HG02981 (cell line): Measurements from ENCODE around the gene SSBP2.

ENCODE experiments used
- ATAC-seq: cut with Tn5 transposase; IDR thresholded peaks from one replicate; pipeline ENCODE4 v1.9.1; 2021; ENCODE audit warnings: mild to moderate bottlenecking, moderate library complexity; ENCODE audit not compliant: unreplicated experiment

SSBP2 gene

DNA sequence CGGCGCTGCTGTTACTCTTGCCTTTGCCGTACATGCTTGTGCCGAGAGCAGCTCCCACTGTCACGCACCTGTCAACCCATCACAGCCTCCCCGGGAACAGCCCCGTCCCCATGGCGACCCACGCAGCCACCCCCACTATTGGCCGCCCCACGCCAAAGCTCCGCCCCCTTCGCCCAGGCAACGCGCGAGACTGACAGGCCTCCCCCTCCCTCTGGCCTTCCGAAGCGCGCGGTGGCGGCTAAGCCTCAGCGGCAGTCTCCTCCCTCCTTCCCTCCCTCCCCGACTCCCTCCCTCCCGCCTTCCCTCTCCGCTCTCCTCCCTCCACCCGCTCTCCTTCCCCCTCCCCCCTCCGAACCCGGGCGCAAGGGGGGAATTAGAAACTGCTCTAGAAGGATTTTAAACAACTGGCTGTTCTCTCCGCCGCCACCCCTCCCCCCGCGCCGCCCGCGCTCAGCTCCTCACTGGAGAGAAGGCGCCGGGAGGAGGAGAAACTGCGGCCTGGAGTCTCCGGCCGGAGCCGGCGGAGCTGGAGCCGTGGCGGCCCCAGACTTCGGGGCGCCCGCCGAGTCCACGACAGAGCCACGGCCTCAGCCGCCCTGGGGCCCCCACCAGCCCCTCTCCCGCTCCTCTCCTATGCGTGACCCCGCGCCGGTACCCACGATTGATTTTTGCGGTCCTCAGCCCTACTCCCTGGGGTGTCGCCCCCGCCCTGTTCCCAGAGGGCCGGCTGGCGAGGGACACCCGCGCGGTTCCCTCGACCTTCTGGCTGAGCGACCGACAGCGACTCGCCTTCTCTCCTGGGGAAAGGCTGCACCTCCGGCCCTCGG, at the start of gene SSBP2:
Gene SSBP2, minus strand, starts transcription at position 89 of the 827 bp plus-strand sequence. Its CDS starts 55 bp downstream, at position 34.
- peak; percentile 77 for ATAC-seq

DNA sequence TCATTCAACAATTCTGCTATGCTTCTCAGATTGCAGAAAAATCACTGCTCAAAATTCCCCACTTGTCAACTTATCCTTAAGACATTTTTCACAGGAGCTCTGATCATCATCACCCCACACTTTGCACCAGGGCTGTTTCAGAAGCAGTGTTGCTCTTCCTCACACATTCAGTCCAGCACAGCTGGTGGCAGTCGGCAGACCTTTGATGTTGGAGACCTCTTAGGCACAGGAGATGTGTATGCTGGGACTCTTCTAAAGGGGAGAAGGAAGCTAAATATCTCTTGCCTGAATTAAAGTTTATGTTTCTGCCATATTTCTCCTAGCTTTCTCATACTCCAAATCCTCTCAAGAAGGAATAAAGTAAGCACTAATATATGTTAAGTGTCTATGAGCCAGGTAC, 44.8 kb upstream of the SSBP2 start:
- ATAC-seq = no peak

DNA sequence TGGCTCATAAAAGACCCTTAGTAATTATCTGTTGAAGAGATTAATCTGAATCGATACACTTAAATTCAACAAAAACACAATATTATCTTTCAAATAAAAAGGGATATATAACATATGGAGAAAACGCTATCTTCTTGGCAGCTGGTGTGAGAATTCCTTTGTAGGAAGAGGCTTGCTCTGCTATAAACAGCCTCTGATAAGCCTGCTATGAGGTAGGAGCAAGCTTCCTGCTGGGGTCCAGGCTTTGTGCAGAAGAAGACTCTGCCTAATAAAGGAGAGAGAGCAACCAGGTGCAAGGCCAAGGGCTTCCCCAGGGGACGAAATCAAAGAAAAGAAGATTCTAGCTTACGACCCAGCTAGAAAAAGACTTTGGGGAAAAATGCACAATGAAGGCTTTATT, 43.3 kb upstream of the SSBP2 start:
- no peak for ATAC-seq

DNA sequence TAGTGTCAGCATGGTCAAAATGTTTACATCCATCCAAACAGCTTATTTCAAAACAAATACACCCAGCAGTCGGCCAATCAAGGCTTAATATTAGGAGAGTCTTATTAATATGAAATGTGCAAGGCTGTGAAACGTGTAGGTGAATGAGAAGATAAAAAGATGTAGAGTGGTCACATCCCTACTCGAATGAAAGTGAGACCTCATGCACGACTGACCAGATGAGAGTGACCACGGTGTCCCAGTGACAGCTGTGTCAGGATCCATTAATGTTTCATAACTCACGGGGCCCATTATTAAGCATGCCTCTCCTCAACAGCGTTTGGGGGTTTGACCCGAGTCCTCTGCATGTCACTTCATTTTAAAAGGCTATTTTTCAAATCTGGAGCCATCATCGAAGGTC, 39.4 kb upstream of the SSBP2 start:
- ATAC-seq = no peak

DNA sequence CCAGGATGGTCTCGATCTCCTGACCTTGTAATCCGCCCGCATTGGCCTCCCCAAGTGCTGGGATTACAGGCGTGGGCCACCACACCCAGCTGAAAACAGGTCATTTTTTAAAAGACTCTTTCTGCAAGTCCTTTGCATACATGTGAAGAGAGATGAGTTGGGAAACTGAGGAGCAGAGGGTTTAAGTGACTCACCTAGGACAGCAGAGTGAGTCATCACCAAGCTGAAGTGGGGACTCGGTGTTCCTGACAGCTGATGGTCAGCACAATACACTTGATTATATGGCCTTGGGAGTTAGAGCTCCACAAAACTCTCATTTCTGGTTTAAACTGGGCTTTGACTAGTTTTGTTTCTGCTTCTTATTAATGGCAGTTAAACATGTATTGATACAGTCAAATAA, 38.1 kb upstream of the SSBP2 start:
- ATAC-seq = no peak

DNA sequence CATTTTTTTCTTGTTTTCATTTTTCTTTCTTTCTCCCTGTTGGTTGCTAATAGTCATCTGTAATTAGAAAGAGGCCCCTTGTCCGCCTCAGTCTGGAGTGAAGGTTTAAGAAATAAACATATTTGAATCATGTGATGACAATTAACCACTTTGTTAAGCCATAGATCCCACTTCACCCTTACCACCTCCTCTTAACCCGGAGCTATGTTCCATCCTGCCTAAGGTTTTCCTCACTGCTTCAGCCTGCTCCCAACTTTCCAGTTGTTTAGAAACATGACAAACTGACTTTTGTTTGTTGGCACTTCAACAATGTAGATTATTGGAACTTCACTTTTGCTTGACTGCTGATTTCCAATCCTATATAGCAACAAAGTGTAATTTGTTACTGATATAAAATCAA, 37.4 kb upstream of the SSBP2 start:
- ATAC-seq = no peak

DNA sequence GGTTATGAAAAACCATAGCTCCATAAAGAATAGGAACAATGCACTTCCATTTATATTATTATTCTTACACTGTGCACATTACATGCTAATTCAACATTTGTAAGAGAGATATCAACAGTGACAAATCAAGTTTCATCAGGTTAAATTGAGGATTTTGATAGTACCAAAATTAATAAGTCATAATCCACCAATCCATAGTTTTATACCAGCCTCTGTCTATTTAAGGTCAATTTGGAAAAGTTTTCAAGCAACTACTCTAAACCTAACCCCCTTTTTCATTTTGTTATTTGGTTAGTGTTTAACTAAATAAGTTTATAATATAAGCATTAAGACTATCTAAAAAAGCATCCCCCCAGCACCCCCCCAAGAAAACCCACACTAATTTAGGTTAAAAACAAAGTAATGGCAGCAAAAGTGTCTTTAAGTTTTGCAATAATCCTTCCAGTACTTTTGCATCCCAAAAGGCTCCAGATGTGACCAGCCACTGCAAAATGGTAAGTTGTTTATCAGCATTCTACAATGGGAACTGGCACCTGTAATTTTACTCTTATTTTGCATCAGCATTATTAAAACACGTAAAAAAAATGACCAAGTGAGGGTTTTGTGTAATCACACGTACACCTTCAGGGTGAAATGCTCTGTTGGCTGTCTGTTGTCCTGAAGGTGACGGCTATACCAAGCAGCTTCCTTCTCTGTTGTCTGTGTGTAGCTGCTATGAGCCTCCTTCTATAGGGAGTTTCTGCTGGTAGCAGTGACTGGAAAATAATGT, 36.8 kb upstream of the SSBP2 start:
- no peak for ATAC-seq

DNA sequence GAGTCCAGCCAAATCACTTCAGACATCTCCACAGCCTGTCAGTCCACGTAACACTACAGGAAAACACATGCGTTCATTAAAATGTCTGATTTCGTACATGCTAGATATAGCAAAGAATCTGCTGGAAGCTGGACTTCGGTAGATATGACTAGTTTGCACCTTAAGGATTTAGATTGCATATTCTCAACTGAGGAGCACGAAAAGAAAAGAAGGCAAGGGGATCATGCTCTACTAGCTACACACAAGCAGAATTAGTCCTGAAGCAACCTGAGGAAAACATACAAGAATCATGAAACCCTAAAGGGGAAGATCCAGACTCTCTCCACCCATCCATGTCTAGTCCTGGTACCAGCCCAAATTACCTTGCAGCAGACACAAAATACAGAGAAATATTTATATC, 36.1 kb upstream of the SSBP2 start:
- no peak for ATAC-seq

DNA sequence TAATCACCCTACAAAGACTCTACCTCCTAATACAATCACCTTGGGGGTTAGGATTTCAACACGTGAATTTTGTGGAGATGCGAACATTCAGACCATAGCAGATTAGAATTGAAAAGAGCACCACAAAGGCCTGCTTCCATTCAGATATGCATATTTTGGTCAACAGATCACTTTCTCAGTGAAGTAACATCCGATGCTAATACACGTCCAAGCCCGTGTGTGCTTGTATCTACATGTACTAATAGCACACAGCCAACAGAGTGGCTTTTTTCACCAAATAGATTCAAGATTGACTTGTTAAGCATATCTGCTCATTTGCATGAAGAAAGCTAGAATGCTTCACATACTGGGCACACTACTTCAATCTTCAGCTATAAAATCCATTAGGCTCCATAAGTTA, 35.6 kb upstream of the SSBP2 start:
- ATAC-seq = no peak

DNA sequence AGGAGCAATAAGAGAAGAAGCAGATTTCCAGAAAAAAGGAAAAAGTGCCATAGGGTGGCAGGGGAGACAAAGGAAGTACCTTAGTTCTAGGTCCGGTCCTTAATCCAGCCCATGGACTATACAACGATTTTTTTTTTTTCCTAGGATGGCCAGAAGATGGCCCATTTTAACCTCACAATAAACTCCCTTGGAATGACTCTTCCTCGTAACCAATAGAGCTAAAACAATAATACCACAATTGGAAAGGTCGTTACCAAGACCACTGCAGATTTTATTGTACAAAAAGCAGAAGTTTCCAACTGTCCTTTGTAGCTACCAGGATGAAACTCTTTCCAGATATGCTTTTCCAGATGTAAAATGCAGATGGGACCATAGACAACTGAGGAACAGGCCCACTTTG, 34.4 kb upstream of the SSBP2 start:
- no peak for ATAC-seq

DNA sequence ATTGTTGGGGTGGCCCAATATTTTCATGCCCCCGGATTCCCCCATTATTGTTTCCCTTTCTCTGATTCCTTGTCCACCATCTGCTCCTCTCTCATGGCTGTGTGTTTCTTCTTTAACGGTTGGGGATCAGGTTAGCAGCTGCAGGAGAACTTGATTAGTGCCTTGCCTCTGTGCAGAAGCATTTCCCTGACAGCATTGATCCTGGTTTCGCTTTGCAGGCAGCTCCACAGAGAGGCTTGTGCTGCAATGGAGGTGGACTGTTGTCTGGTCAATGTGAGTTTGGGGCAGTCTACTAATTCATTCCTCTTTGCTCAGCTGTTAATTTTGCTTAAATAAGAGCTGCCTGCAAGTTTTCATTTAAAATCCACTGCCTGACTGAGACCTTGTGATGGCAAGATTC, 32.5 kb upstream of the SSBP2 start:
- no peak for ATAC-seq

DNA sequence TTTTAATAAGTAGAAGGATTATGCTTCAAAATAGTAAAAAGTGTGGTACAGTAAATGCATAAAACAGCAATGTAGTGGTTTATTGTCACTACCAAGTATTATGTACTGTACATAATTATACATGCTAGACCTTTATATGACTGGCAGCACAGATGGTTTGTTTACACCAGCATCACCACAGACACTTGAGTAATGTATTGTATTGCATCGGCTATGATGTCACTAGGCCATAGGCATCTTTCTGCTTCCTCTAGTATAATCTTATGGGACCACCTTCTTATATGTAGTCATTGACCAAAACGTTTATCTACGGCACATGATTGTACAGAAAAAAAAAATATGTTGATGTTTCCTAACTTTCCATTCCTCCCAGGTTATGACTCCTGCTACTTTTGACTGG, 31.9 kb upstream of the SSBP2 start:
- no peak for ATAC-seq

DNA sequence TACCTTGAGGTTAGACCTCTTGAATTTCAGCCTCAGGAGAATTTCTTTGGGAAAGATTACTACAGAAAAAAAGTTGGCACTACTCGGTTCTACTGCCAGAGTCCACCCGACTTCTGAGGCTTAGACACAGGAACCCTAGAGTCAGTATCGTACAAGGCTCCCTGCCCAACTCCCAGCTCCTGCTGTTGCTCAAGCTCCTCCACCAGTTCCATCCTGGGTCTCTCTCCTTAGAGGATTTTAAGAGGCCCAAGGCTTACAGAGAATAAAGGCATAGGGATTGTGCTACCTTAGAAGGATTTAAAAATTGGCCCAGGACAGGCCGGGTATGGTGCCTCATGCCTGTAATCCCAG, 29.0 kb upstream of the SSBP2 start:
- ATAC-seq = peak; percentile 9

DNA sequence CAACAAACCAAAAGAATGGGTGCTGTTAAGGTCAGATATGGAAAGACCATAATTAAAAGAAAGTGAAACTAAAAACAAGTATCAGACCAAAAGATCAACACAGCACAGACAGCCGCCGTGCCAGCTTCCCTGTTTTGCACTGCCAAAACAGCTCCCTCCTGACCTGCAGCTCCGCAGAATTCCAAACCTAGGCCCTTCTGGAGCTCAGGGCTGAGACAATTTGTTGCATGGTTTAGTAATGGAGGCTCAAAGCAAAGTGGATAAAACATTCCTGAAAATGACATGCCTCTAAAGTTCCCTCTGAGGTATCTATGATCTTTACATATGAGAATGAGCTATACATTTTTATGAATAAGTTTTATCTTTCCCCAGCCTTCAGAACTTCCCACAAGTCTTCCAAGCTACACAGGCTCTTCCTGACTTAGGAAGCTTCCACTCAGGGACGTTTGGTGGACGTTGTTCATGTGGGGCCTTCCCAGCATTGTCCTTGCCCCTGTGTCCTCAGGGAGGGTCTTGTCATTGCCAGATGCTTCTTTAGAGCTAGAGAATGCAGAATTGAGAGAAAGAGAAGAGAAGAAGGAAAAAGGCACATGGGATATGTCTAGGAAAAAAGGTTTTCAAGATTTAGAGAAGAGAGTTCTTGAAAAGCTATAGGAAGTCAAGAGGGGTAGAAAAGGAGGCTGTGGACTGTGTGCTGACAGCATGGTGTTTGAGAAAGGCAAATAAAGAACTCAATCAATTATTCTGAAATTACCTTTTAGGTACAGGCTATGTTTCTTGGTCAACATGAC, 28.4 kb upstream of the SSBP2 start:
- peak; percentile 83 for ATAC-seq

DNA sequence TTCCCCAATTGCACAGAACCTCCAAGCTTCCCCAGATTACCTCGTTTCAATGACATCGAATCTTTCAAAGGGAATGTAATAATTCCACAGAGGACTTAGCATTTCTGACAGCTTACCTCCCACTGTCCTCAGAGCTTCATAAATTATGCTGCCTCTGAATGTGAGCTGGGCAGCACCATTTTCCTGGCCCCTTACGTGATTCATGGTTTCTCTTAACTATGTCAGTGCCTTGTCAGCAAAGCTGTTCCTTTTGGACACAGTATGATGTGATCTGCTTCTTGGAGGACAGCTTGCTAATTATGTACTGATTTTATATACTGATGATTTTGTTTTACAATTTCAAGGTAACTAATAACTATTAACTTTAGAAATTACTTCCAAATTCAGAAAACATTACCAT, 27.7 kb upstream of the SSBP2 start:
- no peak for ATAC-seq

DNA sequence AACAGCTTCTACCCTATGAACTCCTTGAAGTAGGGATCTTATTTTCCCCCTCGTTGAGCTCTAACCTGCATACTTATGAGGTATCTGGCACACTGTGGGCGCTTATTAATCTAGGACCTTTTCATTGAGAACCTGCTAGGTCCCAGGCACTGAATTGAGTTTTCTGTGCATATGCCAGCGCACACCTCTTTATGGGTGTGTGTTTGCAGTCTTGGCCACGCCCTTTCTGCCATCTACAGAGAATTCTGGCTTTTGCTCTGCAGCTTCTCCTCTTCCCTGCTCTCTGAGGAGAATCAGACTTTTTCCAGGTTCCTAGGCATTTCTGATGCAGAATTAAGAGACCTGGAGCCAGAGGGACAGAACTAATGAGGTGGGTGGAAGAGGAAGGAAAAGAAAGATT, 25.4 kb upstream of the SSBP2 start:
- no peak for ATAC-seq

DNA sequence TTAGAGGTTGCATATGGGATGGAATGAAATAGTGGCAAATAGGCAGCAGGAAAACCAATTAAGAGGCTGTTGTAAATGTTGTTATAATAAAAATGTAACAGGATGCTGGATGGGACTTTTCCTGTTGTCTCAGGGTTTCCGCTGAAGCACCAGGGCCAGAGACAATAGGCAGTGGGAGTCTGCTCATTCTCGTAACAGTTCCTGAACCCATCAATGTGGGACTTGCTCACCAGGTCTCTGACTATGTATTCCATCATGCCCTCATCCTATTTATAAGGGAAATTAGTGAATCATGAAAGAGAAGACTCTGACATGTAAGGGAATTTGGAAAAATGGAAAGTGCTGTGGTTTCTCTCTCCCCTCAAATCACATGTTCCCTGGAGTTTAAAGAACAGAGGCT, 23.5 kb upstream of the SSBP2 start:
- ATAC-seq = no peak

DNA sequence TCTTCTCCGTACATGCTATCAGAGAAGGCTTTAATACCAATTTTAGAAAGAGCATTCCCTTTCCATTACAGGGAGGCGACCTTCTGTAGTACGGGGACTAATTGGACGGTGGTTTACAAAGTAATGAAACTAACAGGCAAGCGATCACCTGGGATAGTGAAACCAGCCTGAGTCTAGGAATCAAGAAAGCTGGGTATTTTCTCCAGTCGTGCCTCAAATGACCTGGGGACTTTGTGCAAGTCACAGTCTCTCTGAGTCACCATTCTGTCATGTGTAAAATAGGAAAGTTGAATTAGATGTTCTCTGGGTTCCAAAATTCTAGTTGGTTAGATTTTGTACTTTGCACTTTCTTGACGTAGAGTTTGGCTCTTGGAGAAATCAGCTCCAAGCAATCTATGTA, 22.7 kb upstream of the SSBP2 start:
- ATAC-seq = no peak

DNA sequence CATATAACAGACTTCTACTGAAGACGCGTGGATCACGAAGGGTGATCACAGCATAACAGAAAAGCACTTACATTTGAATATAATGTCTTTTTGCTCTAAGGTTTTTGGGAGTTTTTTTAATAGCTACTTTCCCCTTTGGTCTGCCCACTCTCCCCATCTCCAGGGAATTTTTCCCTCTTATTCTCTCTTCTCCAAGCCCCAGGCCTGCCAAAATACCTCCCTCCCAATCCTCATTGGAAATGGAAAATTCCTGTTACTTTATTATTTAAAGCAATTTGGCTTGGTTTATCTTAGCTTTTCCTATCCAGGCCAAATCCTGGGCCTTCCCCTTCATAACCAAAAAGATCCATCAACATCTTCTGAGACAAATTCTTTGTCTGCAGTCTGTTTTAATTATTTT, 22.3 kb upstream of the SSBP2 start:
- ATAC-seq = no peak

DNA sequence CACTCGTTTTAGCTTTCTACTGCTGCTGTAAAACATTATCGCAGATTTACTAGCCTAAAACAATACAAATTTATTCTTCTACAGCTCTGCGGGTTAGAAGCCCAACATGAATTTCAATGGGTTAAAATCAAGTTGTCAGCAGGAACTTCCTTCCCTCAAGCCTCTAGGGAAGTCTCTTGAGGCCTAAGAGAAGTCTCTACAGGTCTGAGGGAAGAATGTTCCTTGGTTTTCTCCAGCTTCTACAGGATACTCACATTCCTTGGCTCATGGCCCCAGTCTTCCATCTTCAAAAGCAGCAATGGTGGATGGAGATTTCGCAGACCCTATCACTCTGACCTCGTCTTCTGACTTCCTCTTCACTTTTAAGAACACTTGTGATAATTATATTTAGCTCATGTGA, 21.6 kb upstream of the SSBP2 start:
- ATAC-seq = no peak

DNA sequence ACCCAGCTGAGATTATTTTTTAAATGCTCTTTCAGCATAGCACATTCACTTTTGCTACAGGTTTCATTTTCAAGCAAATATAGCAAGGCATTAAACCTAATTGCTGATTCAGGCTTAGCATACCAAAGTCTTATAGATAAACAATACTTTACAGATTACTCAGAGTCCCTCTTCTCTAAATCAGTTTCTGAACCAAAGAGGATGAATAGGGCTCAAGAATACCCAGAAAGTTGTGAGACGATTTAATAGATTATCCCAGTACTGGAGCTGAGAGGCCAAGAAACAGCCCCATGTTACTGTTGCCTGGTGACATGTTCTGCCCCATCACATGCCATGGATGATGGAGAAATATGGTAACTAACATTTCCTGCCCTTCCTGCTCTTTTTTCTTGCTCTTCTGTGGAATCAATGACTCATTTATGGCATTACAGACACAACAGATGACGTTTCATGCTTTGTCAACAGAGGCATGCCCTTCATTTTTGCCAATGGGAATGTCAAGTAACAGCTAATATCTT, 18.1 kb upstream of the SSBP2 start:
- ATAC-seq = no peak
